Activated T-helper 17 cell treated with anti-CD3 and anti-CD28 coated beads, Interleukin-2, amount 50 U/mL, for 72 hours (primary cell): ENCODE results near the gene CPSF6. TPM values are rescaled to one million over a fixed set of nuclear protein-coding genes. Genes with fewer than 3 reads are reported as not detected.
"Not testable (repeated sequence)": the region's sequence is repeated elsewhere in the genome, so short reads cannot be mapped to it uniquely, and the experiment has no call there.

Experiments
- ATAC-seq: fragments of 150-1000 bp; cut with Tn5 transposase; replicated peaks from 2 replicates; pipeline ENCODE4 v1.10.0; 2021; ENCODE audit warnings: mild to moderate bottlenecking, moderate library complexity
- H3K27ac Mint-ChIP-seq: one replicate; pipeline ENCODE4 v1.8.0; 2022; ENCODE audit warnings: mixed read lengths
- H3K27me3 Mint-ChIP-seq: one replicate; pipeline ENCODE4 v1.8.0; 2022; ENCODE audit warnings: mixed read lengths
- H3K36me3 Mint-ChIP-seq: one replicate; pipeline ENCODE4 v1.8.0; 2022; ENCODE audit warnings: low read depth, mild to moderate bottlenecking, mixed read lengths
- H3K4me1 Mint-ChIP-seq: one replicate; pipeline ENCODE4 v1.8.0; 2022; ENCODE audit warnings: mixed read lengths
- H3K4me3 Mint-ChIP-seq: one replicate; pipeline ENCODE4 v1.8.0; 2022; ENCODE audit warnings: mild to moderate bottlenecking, mixed read lengths
- H3K9me3 Mint-ChIP-seq: one replicate; pipeline ENCODE4 v1.8.0; 2022; ENCODE audit warnings: mixed read lengths
- total RNA-seq, 2 donors: library from RNA; stranded (reverse); gene quantifications; one replicate each; pipeline ENCODE4 v1.2.3, GENCODE V29; 2022

Gene CPSF6
- total RNA-seq, 2 donors from 2014 or later, result 66.3 to 91.8 TPM

- Mint-ChIP-seq H3K27ac (no peak overlapping the region), H3K4me1 (peaks cover 22% of the 10 kb centered on the region), H3K27me3 (no peaks in the 10 kb centered on the region), H3K36me3 (no peaks in the 10 kb centered on the region), H3K4me3 (no peak overlapping the region), H3K9me3 (no peaks in the 10 kb centered on the region)
- no peak for ATAC-seq
These were observed 39.7 kb downstream of the CPSF6 start for GRCh38 chr12:69278814-69279782.

- peak overlapping the region; percentile 41 for H3K4me3 Mint-ChIP-seq
- no peaks in the 10 kb centered on the region for H3K9me3 Mint-ChIP-seq
- no peaks in the 10 kb centered on the region for H3K27me3 Mint-ChIP-seq
- peaks cover 6% of the 10 kb centered on the region for H3K4me1 Mint-ChIP-seq
- H3K27ac Mint-ChIP-seq, result no peak overlapping the region
- no peaks in the 10 kb centered on the region for H3K36me3 Mint-ChIP-seq
- peak; percentile 43 for ATAC-seq
These were observed 44.8 kb downstream of the CPSF6 start for GRCh38 chr12:69284131-69284530.

- H3K27me3 Mint-ChIP-seq, result peaks cover 15% of the 10 kb centered on the region
- H3K4me3 Mint-ChIP-seq, result no peak overlapping the region
- no peaks in the 10 kb centered on the region for H3K36me3 Mint-ChIP-seq
- no peaks in the 10 kb centered on the region for H3K9me3 Mint-ChIP-seq
- H3K4me1 Mint-ChIP-seq, result peaks cover 6% of the 10 kb centered on the region
- no peak for ATAC-seq
- H3K27ac Mint-ChIP-seq, result no peak overlapping the region
These were observed 48.2 kb downstream of the CPSF6 start for GRCh38 chr12:69287556-69287955.

GRCh38 chr12:69290545-69291277, 51.3 kb downstream of the CPSF6 start:
- ATAC-seq, result peak; percentile 99
- H3K27me3 Mint-ChIP-seq, result peaks cover 26% of the 10 kb centered on the region
- no peak overlapping the region for H3K4me3 Mint-ChIP-seq
- H3K4me1 Mint-ChIP-seq, result no peaks in the 10 kb centered on the region
- no peaks in the 10 kb centered on the region for H3K36me3 Mint-ChIP-seq
- H3K9me3 Mint-ChIP-seq, result no peaks in the 10 kb centered on the region
- no peak overlapping the region for H3K27ac Mint-ChIP-seq

- Mint-ChIP-seq H3K4me1 (no peaks in the 10 kb centered on the region), H3K27ac (no peak overlapping the region), H3K27me3 (peaks cover 26% of the 10 kb centered on the region), H3K9me3 (no peaks in the 10 kb centered on the region), H3K4me3 (no peak overlapping the region), H3K36me3 (no peaks in the 10 kb centered on the region)
- no peak for ATAC-seq
These were observed 51.9 kb downstream of the CPSF6 start for GRCh38 chr12:69291278-69291593.

- H3K9me3 Mint-ChIP-seq, result no peaks in the 10 kb centered on the region
- peaks cover 6% of the 10 kb centered on the region for H3K27me3 Mint-ChIP-seq
- H3K36me3 Mint-ChIP-seq, result no peaks in the 10 kb centered on the region
- no peak overlapping the region for H3K4me3 Mint-ChIP-seq
- no peak for ATAC-seq
- H3K27ac Mint-ChIP-seq, result no peak overlapping the region
- H3K4me1 Mint-ChIP-seq, result no peaks in the 10 kb centered on the region
These were observed 58.8 kb downstream of the CPSF6 start for GRCh38 chr12:69298133-69298532.

- no peaks in the 10 kb centered on the region for H3K36me3 Mint-ChIP-seq
- no peaks in the 10 kb centered on the region for H3K4me1 Mint-ChIP-seq
- no peak overlapping the region for H3K4me3 Mint-ChIP-seq
- H3K27ac Mint-ChIP-seq, result no peak overlapping the region
- H3K9me3 Mint-ChIP-seq, result no peaks in the 10 kb centered on the region
- ATAC-seq, result no peak
- no peaks in the 10 kb centered on the region for H3K27me3 Mint-ChIP-seq
These were observed 59.6 kb downstream of the CPSF6 start for GRCh38 chr12:69298947-69299346.

- H3K9me3 Mint-ChIP-seq, result peaks cover 6% of the 10 kb centered on the region
These were observed 64.9 kb downstream of the CPSF6 start for GRCh38 chr12:69304284-69304683.

GRCh38 chr12:69309461-69309860, 70.1 kb downstream of the CPSF6 start:
- H3K4me3 Mint-ChIP-seq, result no peak overlapping the region
- H3K4me1 Mint-ChIP-seq, result no peaks in the 10 kb centered on the region
- no peaks in the 10 kb centered on the region for H3K36me3 Mint-ChIP-seq
- ATAC-seq, result no peak
- peaks cover 8% of the 10 kb centered on the region for H3K27me3 Mint-ChIP-seq
- no peak overlapping the region for H3K27ac Mint-ChIP-seq
- peaks cover 6% of the 10 kb centered on the region for H3K9me3 Mint-ChIP-seq

More at GRCh38 chr12:69304284-69304683, 64.9 kb downstream of the CPSF6 start:
- Mint-ChIP-seq H3K4me1 (no peaks in the 10 kb centered on the region), H3K27me3 (peaks cover 8% of the 10 kb centered on the region), H3K27ac (no peak overlapping the region), H3K4me3 (no peak overlapping the region), H3K36me3 (no peaks in the 10 kb centered on the region)
- ATAC-seq, result no peak

GRCh38 chr12:69313209-69313608, 73.8 kb downstream of the CPSF6 start:
- ATAC-seq, result no peak
- H3K27me3 Mint-ChIP-seq, result no peaks in the 10 kb centered on the region
- no peaks in the 10 kb centered on the region for H3K9me3 Mint-ChIP-seq
- H3K27ac Mint-ChIP-seq, result no peak overlapping the region
- H3K4me3 Mint-ChIP-seq, result no peak overlapping the region
- no peaks in the 10 kb centered on the region for H3K36me3 Mint-ChIP-seq
- no peaks in the 10 kb centered on the region for H3K4me1 Mint-ChIP-seq

- H3K4me1 Mint-ChIP-seq, H3K27me3 Mint-ChIP-seq, H3K4me3 Mint-ChIP-seq, H3K36me3 Mint-ChIP-seq, H3K27ac Mint-ChIP-seq, H3K9me3 Mint-ChIP-seq, ATAC-seq: not testable (repeated sequence)
These were observed 77.4 kb downstream of the CPSF6 start for GRCh38 chr12:69316784-69317183.

- ATAC-seq, H3K27ac Mint-ChIP-seq, H3K36me3 Mint-ChIP-seq, H3K4me1 Mint-ChIP-seq, H3K4me3 Mint-ChIP-seq, H3K9me3 Mint-ChIP-seq, H3K27me3 Mint-ChIP-seq: not testable (repeated sequence)
These were observed 77.9 kb downstream of the CPSF6 start for GRCh38 chr12:69317233-69317632.

- no peak overlapping the region for H3K27ac Mint-ChIP-seq
- H3K4me1 Mint-ChIP-seq, result no peaks in the 10 kb centered on the region
- no peak for ATAC-seq
- H3K27me3 Mint-ChIP-seq, result peaks cover 7% of the 10 kb centered on the region
- no peaks in the 10 kb centered on the region for H3K9me3 Mint-ChIP-seq
- no peak overlapping the region for H3K4me3 Mint-ChIP-seq
- no peaks in the 10 kb centered on the region for H3K36me3 Mint-ChIP-seq
These were observed 78.9 kb downstream of the CPSF6 start for GRCh38 chr12:69318225-69318624.

- no peaks in the 10 kb centered on the region for H3K4me1 Mint-ChIP-seq
- ATAC-seq, result no peak
These were observed 82.0 kb downstream of the CPSF6 start for GRCh38 chr12:69321351-69321750.

More at GRCh38 chr12:69321351-69321750, 82.0 kb downstream of the CPSF6 start:
- Mint-ChIP-seq H3K4me3 (no peak overlapping the region), H3K27ac (no peak overlapping the region), H3K27me3 (peaks cover 13% of the 10 kb centered on the region), H3K9me3 (no peaks in the 10 kb centered on the region), H3K36me3 (no peaks in the 10 kb centered on the region)
